SK-N-SH (cell line): ENCODE data around the gene MRPL43. TPM values are rescaled to one million over a fixed set of nuclear protein-coding genes. Genes with fewer than 3 reads are reported as not detected.

ENCODE experiments used
- CTCF ChIA-PET: fragments of 300-600, 350-600 bp; formaldehyde crosslinking; extraction: SDS; loops from one replicate; lab custom pipeline; 2021; lab: Yijun Ruan, JAX
- POLR2A ChIA-PET: fragments of 350-600 bp; sonication (Branson Sonifier 250); formaldehyde crosslinking; extraction: SDS; loops from one replicate; lab custom pipeline; 2020; ENCODE audit warnings: antibody characterized with exemption, inconsistent platforms; lab: Yijun Ruan, JAX
- DNase-seq: peaks from one replicate; pipeline ENCODE4 v3.0.0; 2012
- H2AFZ ChIP-seq: fragments of 200-600 bp; sonication (generic); 2 replicates; pipeline ENCODE4 v1.8.1; 2016; ENCODE audit warnings: antibody characterized with exemption, mild to moderate bottlenecking, low read depth
- H3F3A ChIP-seq: fragments of 200-600 bp; sonication (generic); replicated peaks from 2 replicates; pipeline ENCODE3; 2016; ENCODE audit warnings: antibody characterized with exemption, mild to moderate bottlenecking; ENCODE audit not compliant: insufficient read depth
- H3K27ac ChIP-seq, 2 experiments: fragments of 200-500 bp in 1 of 2; fragments of 200-600 bp in 1 of 2; sonication (Bioruptor generic) in 1 of 2; sonication (generic), shearing (Covaris generic) in 1 of 2; 2 replicates each; pipeline versions ENCODE4 v1.5.1 to v1.6.1; 2014 to 2016; ENCODE audit warnings: low read depth in 2 of 2, inconsistent platforms in 1 of 2, low read length in 1 of 2, mild to moderate bottlenecking in 1 of 2, mixed read lengths in 1 of 2
- H3K27me3 ChIP-seq: fragments of 200-600 bp; sonication (generic), shearing (Covaris generic); 2 replicates; pipeline ENCODE4 v1.6.1; 2016; ENCODE audit warnings: mixed run types; ENCODE audit not compliant: insufficient read depth
- H3K36me3 ChIP-seq, 2 experiments: fragments of 200-500 bp in 1 of 2; fragments of 200-600 bp in 1 of 2; sonication (Bioruptor generic) in 1 of 2; sonication (generic) in 1 of 2; replicated peaks in 1 of 2; 2 replicates each; pipeline versions ENCODE3 to v1.5.1; 2014 to 2016; ENCODE audit warnings: low read length in 1 of 2, mild to moderate bottlenecking in 1 of 2; ENCODE audit not compliant: insufficient read depth in 2 of 2, control insufficient read depth in 1 of 2
- H3K4me1 ChIP-seq, 2 experiments: fragments of 200-500 bp in 1 of 2; fragments of 200-600 bp in 1 of 2; sonication (Bioruptor generic) in 1 of 2; sonication (generic), shearing (Covaris generic) in 1 of 2; 2 replicates each; pipeline versions ENCODE4 v1.5.1 to v1.6.1; 2014 to 2016; ENCODE audit warnings: low read depth in 1 of 2, low read length in 1 of 2, mixed run types in 1 of 2; ENCODE audit not compliant: insufficient read depth in 2 of 2, control insufficient read depth in 1 of 2
- H3K4me2 ChIP-seq: fragments of 200-600 bp; sonication (generic), shearing (Covaris generic); 2 replicates; pipeline ENCODE4 v1.6.1; 2017; ENCODE audit warnings: mixed run types
- H3K4me3 ChIP-seq, 2 experiments: fragments of 200-500 bp in 1 of 2; fragments of 200-600 bp in 1 of 2; sonication (Bioruptor generic) in 1 of 2; sonication (generic), shearing (Covaris generic) in 1 of 2; 2 replicates each; pipeline versions ENCODE4 v1.5.1 to v1.8.1; 2014 to 2016; ENCODE audit warnings: low read depth in 2 of 2, inconsistent platforms in 1 of 2, low read length in 1 of 2, mild to moderate bottlenecking in 1 of 2, mixed read lengths in 1 of 2, moderate library complexity in 1 of 2
- H3K79me2 ChIP-seq: fragments of 200-600 bp; sonication (generic); 2 replicates; pipeline ENCODE4 v1.8.1; 2017; ENCODE audit warnings: mild to moderate bottlenecking; ENCODE audit not compliant: insufficient read depth
- H3K9ac ChIP-seq: fragments of 200-600 bp; sonication (generic); 2 replicates; pipeline ENCODE4 v1.6.1; 2017; ENCODE audit warnings: mixed run types
- H3K9me2 ChIP-seq: fragments of 200-600 bp; sonication (generic); 2 replicates; pipeline ENCODE4 v1.6.1; 2017; ENCODE audit warnings: mixed run types
- H3K9me3 ChIP-seq: fragments of 200-600 bp; sonication (generic); 2 replicates; pipeline ENCODE4 v1.6.1; 2017; ENCODE audit warnings: mixed run types, mild to moderate bottlenecking, moderate library complexity
- H4K20me1 ChIP-seq: fragments of 200-600 bp; sonication (generic); 2 replicates; pipeline ENCODE4 v1.6.1; 2017; ENCODE audit warnings: mild to moderate bottlenecking, mixed run types; ENCODE audit not compliant: insufficient read depth
- ELF1 ChIP-seq: IDR thresholded peaks from 2 replicates; pipeline ENCODE4 v1.4.0; 2012
- EZH2phosphoT487 ChIP-seq: fragments of 200-600 bp; sonication (generic); IDR thresholded peaks from 2 replicates; pipeline ENCODE4 v1.6.1; 2017; ENCODE audit warnings: low read depth, mixed run types, mild to moderate bottlenecking, antibody characterized with exemption, moderate library complexity, borderline replicate concordance
- FOSL2 ChIP-seq: IDR thresholded peaks from 2 replicates; pipeline ENCODE4 v1.4.0; 2012; ENCODE audit warnings: low read depth, mild to moderate bottlenecking, moderate library complexity, borderline replicate concordance
- FOXJ3 ChIP-seq: sonication (generic); formaldehyde crosslinking; IDR thresholded peaks from 2 replicates; pipeline ENCODE4 v1.5.1; 2020; ENCODE audit warnings: mild to moderate bottlenecking, missing genetic modification reagents
- GABPA ChIP-seq: IDR thresholded peaks from 2 replicates; pipeline ENCODE4 v1.4.0; 2012; ENCODE audit warnings: low read depth, mild to moderate bottlenecking
- GATA2 ChIP-seq: sonication (generic); formaldehyde crosslinking; IDR thresholded peaks from 2 replicates; pipeline ENCODE4 v1.5.0; 2020; ENCODE audit warnings: mild to moderate bottlenecking, missing genetic modification reagents
- IRF3 ChIP-seq: fragments of 150-350 bp; IDR thresholded peaks from 2 replicates; pipeline ENCODE4 v1.6.1; 2016; ENCODE audit warnings: mild to moderate bottlenecking, low read depth, low read length
- MAX ChIP-seq: IDR thresholded peaks from 2 replicates; pipeline ENCODE4 v1.4.0; 2012; ENCODE audit warnings: low read depth
- MEF2A ChIP-seq: IDR thresholded peaks from 2 replicates; pipeline ENCODE4 v1.4.0; 2012; ENCODE audit warnings: low read depth, borderline replicate concordance
- PBX3 ChIP-seq: IDR thresholded peaks from 2 replicates; pipeline ENCODE4; 2012
- RAD21 ChIP-seq: IDR thresholded peaks from 2 replicates; pipeline ENCODE4 v1.6.1; 2012; ENCODE audit warnings: mild to moderate bottlenecking, low read length
- RFX5 ChIP-seq: IDR thresholded peaks from 2 replicates; pipeline ENCODE4 v1.6.1; 2012; ENCODE audit warnings: mild to moderate bottlenecking, improper control_type of control experiment, low read length
- TAF1 ChIP-seq: IDR thresholded peaks from 2 replicates; pipeline ENCODE4 v1.6.1; 2012; ENCODE audit warnings: low read depth, mild to moderate bottlenecking, low read length, moderate library complexity, borderline replicate concordance
- TCF12 ChIP-seq: IDR thresholded peaks from 2 replicates; pipeline ENCODE4 v1.4.0; 2012
- USF2 ChIP-seq: fragments of 150-350 bp; IDR thresholded peaks from 2 replicates; pipeline ENCODE4 v1.6.1; 2017; ENCODE audit warnings: antibody characterized with exemption, low read length, low read depth, borderline replicate concordance
- YY1 ChIP-seq: IDR thresholded peaks from 2 replicates; pipeline ENCODE4 v1.4.0; 2012; ENCODE audit warnings: low read depth, mild to moderate bottlenecking
- ZBTB33 ChIP-seq: IDR thresholded peaks from 2 replicates; pipeline ENCODE4 v1.4.0; 2012; ENCODE audit warnings: low read depth, borderline replicate concordance
- whole genome bisulfite sequencing: methylation state at CpG from one replicate; pipeline ENCODE4 v1.1.6; 2017; ENCODE audit warnings: low lambda C conversion rate; 5-methylcytosine and 5-hydroxymethylcytosine counted together
- polyA plus RNA-seq, 3 experiments: library from polyadenylated mRNA; depleted of rRNA; stranded (reverse); fragments of >200 nt; gene quantifications; 2 replicates each; pipeline ENCODE4 v1.2.3, GENCODE V29; 2012

The MRPL43 gene
- polyA plus RNA-seq, 1 of the 3 experiments (the other 2 are of a cell fraction): 208 TPM

GRCh38 chr10:101016814-101017213 lies 29.5 kb upstream of the MRPL43 start:
- no peak overlapping the region for H3K27ac ChIP-seq
- TF ChIP-seq ZBTB33 (no peak), TCF12 (no peak), MAX (no peak), PBX3 (no peak), IRF3 (no peak), RFX5 (no peak), ELF1 (no peak), RAD21 (no peak), MEF2A (no peak), TAF1 (no peak), GABPA (no peak), GATA2 (no peak), USF2 (no peak), YY1 (no peak), FOSL2 (no peak), FOXJ3 (CRISPR knock-in tag) (no peak), EZH2phosphoT487 (no peak)
- no peak for DNase-seq
- no peak overlapping the region for H3K4me2 ChIP-seq
- WGBS: 85% methylated on average over 5 of the region's 5 CpGs
- H3F3A ChIP-seq: peaks cover 16% of the 10 kb centered on the region
- peaks cover 8 to 19% of the 10 kb centered on the region in 2 experiments; a peak in 3 of 4 replicates for H3K4me1 ChIP-seq
- H2AFZ ChIP-seq: no peak overlapping the region
- H3K27me3 ChIP-seq: no peaks in the 10 kb centered on the region
- H3K9me2 ChIP-seq: no peaks in the 10 kb centered on the region
- no peak overlapping the region for H3K4me3 ChIP-seq
- no peaks in the 10 kb centered on the region for H3K9me3 ChIP-seq
- H3K9ac ChIP-seq: no peak overlapping the region
- ChIA-PET CTCF (interaction anchor here (1.0 to 7.2 kb wide), 10 partner anchors 13 to 323 kb away, joined by 3 to 443 read pairs (median 44); partner anchors contain the start of genes KAZALD1, LZTS2, MRPL43 and PDZD7), POLR2A (interaction anchor here (0.5 kb wide), 1 partner anchor 107 kb away, joined by 3 read pairs; no protein-coding TSS in a partner anchor)
- no peaks in the 10 kb centered on the region for H4K20me1 ChIP-seq
- no peaks in the 10 kb centered on the region for H3K36me3 ChIP-seq
- no peaks in the 10 kb centered on the region for H3K79me2 ChIP-seq
